DMS53 treated with DMSO at 0.1 percent for 48 hours (cell line): Measurements from ENCODE around the gene MAP2K3.
"Not testable (repeated sequence)": the region's sequence is repeated elsewhere in the genome, so short reads cannot be mapped to it uniquely, and the experiment has no call there.

Source experiments
- DNase-seq: peaks from one replicate; lab custom pipeline; 2025; ENCODE audit not compliant: unreplicated experiment; lab: John Stamatoyannopoulos, UW

The MAP2K3 gene

GRCh38 chr17:21310061-21310765, 25.7 kb downstream of the MAP2K3 start:
- DNase-seq: not testable (repeated sequence)

- not testable (repeated sequence) for DNase-seq
Measured at GRCh38 chr17:21310766-21311602, 26.5 kb downstream of the MAP2K3 start.

GRCh38 chr17:21313320-21313719, 28.8 kb downstream of the MAP2K3 start:
- DNase-seq: no peak

- DNase-seq: not testable (repeated sequence)
Measured at GRCh38 chr17:21313761-21314160, 29.2 kb downstream of the MAP2K3 start.

- DNase-seq: not testable (repeated sequence)
Measured at GRCh38 chr17:21314261-21314664, 29.8 kb downstream of the MAP2K3 start.

GRCh38 chr17:21314701-21315111, 30.2 kb downstream of the MAP2K3 start:
- DNase-seq: not testable (repeated sequence)

GRCh38 chr17:21315246-21316000, 30.9 kb downstream of the MAP2K3 start:
- DNase-seq: not testable (repeated sequence)

GRCh38 chr17:21316212-21316886, 31.8 kb downstream of the MAP2K3 start:
- DNase-seq: not testable (repeated sequence)

GRCh38 chr17:21316887-21317500, 32.5 kb downstream of the MAP2K3 start:
- not testable (repeated sequence) for DNase-seq

- not testable (repeated sequence) for DNase-seq
Measured at GRCh38 chr17:21317821-21318220, 33.3 kb downstream of the MAP2K3 start.

- no peak for DNase-seq
Measured at GRCh38 chr17:21318439-21318838, 33.9 kb downstream of the MAP2K3 start.

- DNase-seq: not testable (repeated sequence)
Measured at GRCh38 chr17:21318856-21319255, 34.3 kb downstream of the MAP2K3 start.

GRCh38 chr17:21319256-21319655, 34.7 kb downstream of the MAP2K3 start:
- DNase-seq: not testable (repeated sequence)

GRCh38 chr17:21319686-21320375, 35.3 kb downstream of the MAP2K3 start:
- DNase-seq: not testable (repeated sequence)

GRCh38 chr17:21320430-21320829, 35.9 kb downstream of the MAP2K3 start:
- not testable (repeated sequence) for DNase-seq

GRCh38 chr17:21321061-21321460, 36.5 kb downstream of the MAP2K3 start:
- not testable (repeated sequence) for DNase-seq

- DNase-seq: not testable (repeated sequence)
Measured at GRCh38 chr17:21321744-21322191, 37.3 kb downstream of the MAP2K3 start.

GRCh38 chr17:21323257-21324111, 39.0 kb downstream of the MAP2K3 start:
- DNase-seq: not testable (repeated sequence)

GRCh38 chr17:21324741-21325140, 40.2 kb downstream of the MAP2K3 start:
- not testable (repeated sequence) for DNase-seq
